Measurements from ENCODE around the gene CARTPT.

Gene CARTPT

DNA sequence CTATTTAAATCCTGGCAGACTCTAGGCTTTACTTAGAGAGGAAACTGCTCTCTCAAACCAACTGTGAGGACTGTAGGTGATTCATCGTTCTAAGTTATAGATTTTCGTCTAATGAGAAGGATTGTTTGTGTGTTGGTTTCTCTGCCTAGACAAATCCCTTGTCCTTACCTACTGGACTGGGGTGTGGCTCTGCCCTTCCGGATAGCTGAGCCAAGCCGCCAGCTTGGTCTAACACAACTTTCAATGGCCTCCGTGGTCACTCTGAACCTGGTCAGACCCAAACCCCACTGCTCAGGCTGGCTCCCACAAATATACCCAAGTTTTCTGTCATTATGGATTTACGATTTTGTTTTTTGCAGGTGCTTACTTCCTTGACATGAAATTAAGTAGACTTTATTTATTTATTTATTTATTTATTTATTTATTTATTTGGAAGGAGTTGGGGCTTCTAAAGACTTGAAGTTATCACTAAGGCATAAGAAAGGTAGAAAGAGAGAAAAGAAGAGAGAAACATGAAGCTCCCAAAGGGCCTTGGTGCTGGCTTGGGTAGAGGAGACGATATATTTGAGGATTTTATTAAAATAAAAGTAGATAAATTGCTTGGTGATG, 19.0 kb downstream of the CARTPT start:
- no peak for DNase-seq (ENCODE audit: low spot score)

DNA sequence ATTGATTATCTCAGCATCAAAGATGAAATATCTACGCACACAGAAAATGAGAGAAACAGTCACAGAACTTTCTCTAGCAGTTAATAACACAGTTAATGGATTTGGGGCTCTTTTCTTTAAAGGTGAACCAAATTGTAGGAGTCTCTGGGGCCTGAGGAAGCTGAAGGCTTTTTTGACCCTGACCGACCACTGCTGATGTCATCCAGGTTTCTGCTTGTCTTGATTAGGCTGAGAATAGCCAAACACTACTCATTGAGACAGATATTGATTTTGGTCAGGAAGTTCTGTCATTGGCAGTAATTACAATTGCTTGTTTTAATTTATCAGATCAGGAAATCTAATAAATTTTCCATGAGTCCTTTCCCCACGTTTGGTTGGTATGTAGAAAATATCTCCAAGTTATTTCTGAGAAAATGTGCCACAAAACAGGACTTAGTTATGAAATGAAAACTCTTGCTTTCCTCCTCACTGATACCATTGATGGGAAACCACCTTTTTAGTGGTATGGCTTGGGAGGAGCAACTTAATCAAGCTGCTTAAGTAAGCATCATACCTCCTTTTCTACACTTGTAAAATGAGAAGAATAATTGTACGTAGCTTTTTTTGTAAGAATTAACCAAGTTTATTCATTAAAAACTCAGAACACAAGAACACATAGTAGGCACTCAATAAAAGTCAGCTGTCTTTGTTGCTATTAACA, 19.7 kb downstream of the CARTPT start:
- DNase-seq (ENCODE audit: low spot score): no peak

DNA sequence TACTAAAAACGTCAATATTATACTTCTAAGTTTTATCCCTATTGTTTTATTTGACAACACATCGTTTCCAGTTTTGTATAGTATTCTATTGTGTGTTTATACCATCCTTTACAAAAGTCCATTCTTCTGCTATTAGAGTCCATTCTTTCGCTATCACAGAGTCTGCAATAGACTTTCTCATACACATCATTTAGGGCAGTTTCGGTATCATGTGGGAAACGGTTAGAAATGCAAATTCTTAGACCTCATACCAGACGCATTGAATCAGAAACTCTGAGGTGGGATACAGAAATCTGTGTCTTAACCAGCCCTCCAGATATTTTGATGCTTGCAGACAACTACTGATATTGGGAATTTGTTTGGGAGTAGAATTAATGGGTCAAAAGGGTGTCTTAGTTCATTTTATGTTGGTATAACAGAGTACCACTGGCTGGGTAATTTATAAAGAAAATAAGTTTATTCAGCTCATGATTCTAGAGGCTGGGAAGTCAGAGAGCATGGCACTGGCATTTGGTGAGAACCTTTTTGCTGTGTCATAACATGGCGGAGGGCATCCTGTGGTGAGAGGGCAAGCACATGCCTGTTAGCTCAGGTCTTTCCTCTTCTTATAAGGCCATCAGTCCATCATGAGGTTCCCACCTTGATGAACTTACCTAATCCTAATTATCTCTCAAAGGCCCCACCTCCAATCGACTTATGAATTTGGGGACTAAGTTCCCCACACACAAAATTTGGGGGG, 21.1 kb downstream of the CARTPT start:
- no peak for DNase-seq (ENCODE audit: low spot score)

DNA sequence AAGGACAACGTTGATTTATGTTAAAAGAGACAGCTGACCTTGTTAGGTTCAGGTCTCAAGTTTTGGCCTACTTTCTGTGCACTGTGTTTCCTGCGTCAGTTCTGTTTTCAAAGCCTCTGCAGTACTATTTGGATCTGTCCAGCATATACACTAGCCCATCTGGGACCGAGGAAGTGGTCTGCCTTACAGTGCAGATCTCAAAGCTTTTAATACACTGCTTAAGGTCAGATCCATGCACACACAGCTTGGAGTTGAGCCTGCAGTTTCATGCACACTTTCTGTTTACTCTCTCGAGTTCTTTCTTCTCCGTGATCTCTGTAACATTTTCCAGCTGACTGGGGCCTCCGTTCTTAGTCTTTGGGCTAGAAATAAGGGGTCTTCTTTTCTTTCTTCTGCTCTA, 24.1 kb downstream of the CARTPT start:
- DNase-seq (ENCODE audit: low spot score): no peak

DNA sequence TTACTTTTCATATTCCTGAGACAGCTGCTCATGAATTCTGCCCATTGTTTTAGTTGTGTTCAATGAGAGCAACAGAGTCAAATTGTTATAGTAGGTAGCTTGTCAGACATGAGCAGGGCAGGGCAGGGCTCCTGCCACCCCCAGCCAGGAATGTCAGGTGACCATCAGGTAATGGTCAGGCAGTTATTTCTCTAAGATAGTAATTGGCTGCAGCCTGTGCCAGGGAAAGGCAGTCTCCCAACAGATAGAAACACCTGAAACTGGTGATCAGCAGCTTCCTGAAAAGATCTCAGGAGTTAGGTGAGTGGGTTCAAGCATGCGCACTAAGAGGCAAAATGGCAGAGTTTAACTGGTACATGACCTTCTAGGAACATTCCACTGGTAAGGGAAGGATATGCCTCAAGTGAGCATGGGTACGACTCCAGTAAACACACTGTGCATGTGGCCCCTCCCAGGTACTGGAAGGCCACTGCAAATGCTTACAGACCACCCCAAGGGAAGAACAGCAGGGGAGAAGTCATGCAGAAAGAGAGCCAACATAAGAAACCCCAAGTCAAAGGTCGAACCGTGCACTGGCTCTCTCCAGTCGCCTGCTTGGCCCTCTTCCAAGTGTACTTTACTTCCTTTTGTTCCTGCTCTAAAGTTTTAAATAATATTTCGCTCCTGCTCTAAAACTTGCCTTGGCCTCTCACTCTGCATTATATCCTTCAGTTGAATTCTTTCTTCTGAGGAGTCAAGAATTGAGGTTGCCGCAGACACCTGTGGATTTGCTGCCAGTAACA, 25.1 kb downstream of the CARTPT start:
- DNase-seq (ENCODE audit: low spot score): no peak

DNA sequence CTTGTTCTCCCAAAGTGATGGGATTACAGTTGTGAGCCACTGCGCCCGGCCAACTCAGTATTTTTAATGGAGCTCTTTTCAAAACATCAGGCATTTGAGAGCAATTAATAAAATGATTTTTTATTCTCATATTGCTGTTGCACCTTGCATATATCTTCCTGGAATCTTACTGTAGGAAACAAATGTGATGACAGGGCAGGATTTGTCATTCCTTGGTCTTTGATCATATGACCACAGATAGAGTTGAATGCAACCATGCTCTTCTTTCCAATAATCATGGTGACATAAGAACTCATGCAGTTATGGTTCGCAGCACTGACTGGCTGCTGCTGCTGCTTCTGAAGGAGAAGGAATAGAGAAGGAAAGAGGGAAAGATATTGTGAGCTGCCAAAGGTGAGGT, 28.1 kb downstream of the CARTPT start:
- DNase-seq (ENCODE audit: low spot score): no peak

DNA sequence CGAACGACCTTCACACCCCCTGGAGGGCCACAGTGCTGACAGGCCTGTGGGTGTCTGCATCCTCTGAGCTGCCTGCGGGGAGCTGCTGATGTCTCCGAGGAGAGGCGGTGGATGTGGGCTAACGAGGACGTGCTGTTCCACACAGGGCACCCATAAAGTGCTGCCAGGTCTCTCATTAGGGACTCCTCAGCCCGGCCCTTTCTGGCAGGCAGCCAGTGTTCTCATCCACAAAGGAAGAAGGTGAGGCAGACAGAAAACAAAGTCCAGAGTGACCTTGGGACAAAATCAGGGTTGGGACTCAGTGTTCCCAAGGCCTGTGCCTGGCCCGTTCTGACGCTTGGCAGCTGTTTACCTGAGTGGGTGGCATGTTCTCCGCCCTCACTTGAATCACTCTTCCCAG, 29.3 kb downstream of the CARTPT start:
- DNase-seq (ENCODE audit: low spot score): no peak

DNA sequence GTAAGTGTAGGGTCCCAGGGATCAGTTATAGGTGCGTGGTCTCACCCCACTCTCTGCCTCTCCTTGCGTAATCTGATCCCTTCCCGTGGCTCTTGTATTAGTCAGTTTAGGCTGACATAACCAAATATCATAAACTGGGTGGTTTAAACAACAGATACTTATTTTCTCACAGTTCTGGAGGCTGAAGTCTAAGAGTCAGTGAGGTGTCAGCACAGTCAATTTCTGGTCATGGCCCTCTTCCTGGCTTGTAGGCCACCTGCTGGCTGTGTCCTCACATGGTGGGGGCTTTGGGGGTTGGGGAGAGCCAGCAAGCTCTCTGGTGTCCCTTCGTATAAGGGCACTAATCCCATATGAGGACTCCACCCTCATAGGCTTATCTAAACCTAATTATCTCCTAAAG, 32.3 kb downstream of the CARTPT start:
- no peak for DNase-seq (ENCODE audit: low spot score)

DNA sequence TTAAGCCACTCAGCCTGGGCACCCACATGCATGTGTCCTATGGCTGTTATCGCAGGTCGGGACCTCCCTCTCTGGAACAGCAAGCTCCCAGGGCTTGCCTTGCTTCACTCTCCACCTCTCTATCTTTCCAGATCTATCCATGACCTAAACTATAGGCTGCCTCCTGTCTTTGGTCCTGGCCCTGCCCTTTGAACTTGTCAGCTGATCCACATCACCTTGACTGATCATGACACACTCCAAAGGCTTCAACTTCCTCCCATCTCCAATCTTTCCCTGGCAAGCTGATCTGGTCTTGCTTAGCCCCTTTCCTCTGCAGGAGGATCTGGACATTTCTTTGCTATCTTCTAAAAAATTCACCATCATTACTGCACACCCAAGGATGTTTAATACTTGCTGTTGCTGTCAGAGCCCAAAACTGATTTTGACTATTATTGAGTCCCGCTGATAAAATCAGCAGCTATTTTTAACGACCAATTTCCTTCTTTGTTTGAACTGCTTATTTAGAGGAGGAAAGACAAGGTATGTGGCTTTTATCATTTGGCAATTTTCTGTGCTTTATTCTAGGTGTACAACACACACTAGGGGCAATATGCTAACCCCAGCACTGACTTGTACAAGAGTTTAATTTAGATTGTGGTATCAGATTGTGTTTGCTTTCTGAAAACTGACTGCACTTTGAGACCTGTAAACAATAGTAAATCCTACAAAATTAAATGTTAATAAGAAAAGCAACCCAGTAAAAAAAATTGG, 33.5 kb downstream of the CARTPT start:
- no peak for DNase-seq (ENCODE audit: low spot score)

DNA sequence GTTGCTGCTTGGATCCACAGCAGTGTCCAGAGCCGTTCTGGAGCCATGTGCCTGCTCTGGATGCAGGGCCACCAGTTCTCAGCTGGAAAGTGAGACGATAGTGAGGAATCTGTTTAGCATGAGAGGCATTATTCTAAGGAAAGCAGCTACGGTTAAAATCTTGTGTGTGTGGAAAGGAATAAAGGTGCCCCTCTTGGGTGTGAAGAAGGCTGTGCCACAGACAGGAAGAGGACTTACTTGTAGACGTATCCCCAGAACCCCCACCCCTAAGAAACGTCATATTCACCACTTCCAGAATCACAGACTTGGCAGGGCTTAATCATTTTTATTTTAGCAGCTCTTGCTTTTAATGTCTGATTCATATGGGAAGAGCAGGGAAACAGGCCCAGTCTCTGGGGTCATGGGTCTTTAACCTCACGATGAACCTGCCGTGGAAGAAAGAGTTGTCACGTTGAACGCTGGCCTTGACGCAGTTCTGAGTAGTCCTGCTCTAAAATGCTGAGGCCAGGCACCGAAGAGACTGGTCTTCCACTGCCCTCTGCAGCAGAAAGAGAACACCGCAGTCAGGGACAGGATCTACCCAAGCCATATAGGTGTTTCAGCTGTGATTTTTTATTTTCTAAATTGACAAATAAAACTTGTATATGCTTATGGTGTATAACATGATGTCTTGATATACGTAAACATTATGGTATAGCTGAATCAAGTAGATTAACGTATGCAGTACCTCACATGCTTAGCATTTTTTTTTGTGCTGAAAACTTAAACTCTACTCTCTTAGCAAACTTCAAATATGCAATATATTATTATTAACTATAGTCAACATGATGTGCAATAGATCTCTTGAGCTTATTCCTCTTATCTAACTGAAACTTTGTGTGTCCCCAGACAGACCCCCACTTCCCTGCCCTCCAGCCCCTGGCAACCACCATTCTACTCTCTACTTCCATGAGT, 38.8 kb downstream of the CARTPT start:
- DNase-seq (ENCODE audit: low spot score): peak; percentile 67

DNA sequence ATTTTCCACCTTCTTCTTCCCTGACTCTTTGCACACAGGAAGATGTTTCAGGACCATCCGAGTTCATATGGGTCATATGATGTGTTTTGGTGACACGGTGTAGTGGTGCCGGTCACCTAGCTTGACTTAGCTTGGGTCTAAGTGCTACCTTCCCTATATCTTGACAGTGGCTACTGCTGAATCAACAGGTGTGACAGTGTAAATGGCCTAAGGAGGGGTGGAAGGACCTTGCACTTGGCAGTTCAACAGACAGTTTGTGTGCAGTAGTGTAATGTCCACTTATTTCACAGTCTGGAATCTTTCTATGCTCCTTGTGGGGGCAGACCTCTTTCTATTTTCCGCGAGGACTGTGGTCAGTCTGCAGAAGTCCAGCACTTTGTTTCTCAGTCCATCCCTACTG, 43.8 kb downstream of the CARTPT start:
- DNase-seq (ENCODE audit: low spot score): no peak

DNA sequence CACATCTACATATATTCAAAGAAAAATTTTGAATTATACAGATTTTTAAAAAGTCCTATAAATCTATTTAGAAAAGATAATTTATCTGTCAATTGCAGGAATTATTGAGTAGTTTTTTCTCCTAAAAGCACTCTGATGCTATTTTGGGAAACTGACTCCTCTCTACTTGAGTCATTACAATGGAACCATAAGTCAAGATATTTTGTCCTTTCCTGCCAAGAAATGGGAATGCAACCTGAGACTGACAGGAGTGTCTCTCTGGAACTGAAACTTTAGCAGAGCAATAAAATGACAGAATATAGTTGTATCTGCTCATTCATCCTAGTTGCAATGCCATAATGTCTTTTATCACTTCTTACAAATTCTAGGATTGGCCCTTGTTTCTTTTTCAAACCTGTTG, 48.6 kb downstream of the CARTPT start:
- no peak for DNase-seq (ENCODE audit: low spot score)

DNA sequence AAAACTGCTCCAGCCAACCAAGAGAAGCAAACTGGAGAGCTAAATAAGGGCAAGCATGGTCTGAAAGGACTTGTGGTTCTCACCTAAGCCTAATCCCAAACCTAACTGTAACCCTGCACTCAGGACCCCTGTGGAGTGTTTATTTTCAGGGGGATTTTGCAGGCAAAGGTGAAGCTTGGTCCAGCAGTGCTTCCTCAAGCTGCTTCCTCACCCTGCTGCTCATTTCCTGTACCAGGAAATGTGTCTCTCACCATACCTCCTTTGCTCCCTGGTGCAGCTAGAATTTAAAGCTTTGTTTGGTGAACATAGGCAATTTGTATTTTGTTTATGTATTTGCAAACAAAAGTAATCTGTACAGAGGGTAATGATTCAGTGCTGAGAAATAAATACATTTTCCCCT, 50.2 kb downstream of the CARTPT start:
- no peak for DNase-seq (ENCODE audit: low spot score)

DNA sequence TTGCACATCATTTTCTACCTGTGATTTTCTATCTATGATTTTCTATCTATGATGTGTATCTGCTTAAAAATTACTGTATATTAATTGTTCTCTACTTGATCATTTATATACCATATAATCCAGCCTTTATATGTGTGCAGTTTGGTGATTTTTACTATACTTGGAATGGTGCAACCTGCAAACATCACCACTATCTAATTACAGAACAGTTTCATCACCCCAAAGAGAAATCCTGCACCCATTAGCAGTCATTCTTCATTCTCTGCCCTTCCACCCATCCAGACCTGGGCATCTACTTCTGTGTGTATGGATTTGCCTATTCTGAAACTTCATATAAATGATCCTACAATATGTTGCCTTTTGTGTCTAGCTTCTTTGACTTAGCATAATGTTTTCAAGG, 51.3 kb downstream of the CARTPT start:
- DNase-seq (ENCODE audit: low spot score): no peak

Measured in AG08395 (cell line).